Superior temporal gyrus (tissue), 1 donor: ENCODE data around the gene OLIG1.

Source experiments
- DNase-seq: peaks from one replicate; pipeline ENCODE4 v3.0.0-alpha.2; 2016; ENCODE audit errors: extremely low spot score

Gene OLIG1

GRCh38 chr21:33031152-33031911 lies 38.6 kb upstream of the OLIG1 start:
- no peak for DNase-seq

GRCh38 chr21:33032434-33033047 lies 37.4 kb upstream of the OLIG1 start:
- no peak for DNase-seq

GRCh38 chr21:33033094-33033951 lies 36.6 kb upstream of the OLIG1 start:
- DNase-seq: no peak

GRCh38 chr21:33033961-33034413 lies 36.0 kb upstream of the OLIG1 start:
- no peak for DNase-seq

- no peak for DNase-seq
Measured at GRCh38 chr21:33035147-33035546, 34.8 kb upstream of the OLIG1 start.

GRCh38 chr21:33036430-33037162 lies 33.3 kb upstream of the OLIG1 start:
- no peak for DNase-seq

GRCh38 chr21:33037501-33037900 lies 32.4 kb upstream of the OLIG1 start:
- DNase-seq: no peak

GRCh38 chr21:33039536-33039935 lies 30.4 kb upstream of the OLIG1 start:
- DNase-seq: peak; percentile 91

- DNase-seq: no peak
Measured at GRCh38 chr21:33040215-33040614, 29.7 kb upstream of the OLIG1 start.

GRCh38 chr21:33041981-33042380 lies 28.0 kb upstream of the OLIG1 start:
- DNase-seq: no peak

- no peak for DNase-seq
Measured at GRCh38 chr21:33042812-33043211, 27.1 kb upstream of the OLIG1 start.

- no peak for DNase-seq
Measured at GRCh38 chr21:33046455-33046854, 23.5 kb upstream of the OLIG1 start.

GRCh38 chr21:33047231-33047630 lies 22.7 kb upstream of the OLIG1 start:
- no peak for DNase-seq

- DNase-seq: no peak
Measured at GRCh38 chr21:33051925-33052324, 18.0 kb upstream of the OLIG1 start.

GRCh38 chr21:33053951-33054350 lies 16.0 kb upstream of the OLIG1 start:
- no peak for DNase-seq

GRCh38 chr21:33055991-33056390 lies 13.9 kb upstream of the OLIG1 start:
- DNase-seq: no peak

- DNase-seq: no peak
Measured at GRCh38 chr21:33057385-33057940, 12.5 kb upstream of the OLIG1 start.

- no peak for DNase-seq
Measured at GRCh38 chr21:33058527-33058926, 11.4 kb upstream of the OLIG1 start.

GRCh38 chr21:33058957-33059356 lies 11.0 kb upstream of the OLIG1 start:
- DNase-seq: no peak

GRCh38 chr21:33059380-33059841 lies 10.5 kb upstream of the OLIG1 start:
- no peak for DNase-seq

- no peak for DNase-seq
Measured at GRCh38 chr21:33061233-33061632, 8.7 kb upstream of the OLIG1 start.
